GM12801 (cell line): ENCODE results near the gene RPS6KA2.

Experiments used
- CTCF ChIP-seq: IDR thresholded peaks from one replicate; pipeline ENCODE4 v1.5.1; 2011; ENCODE audit warnings: control low read depth; ENCODE audit not compliant: insufficient read length; ENCODE audit errors: extremely low read depth

The RPS6KA2 gene

DNA sequence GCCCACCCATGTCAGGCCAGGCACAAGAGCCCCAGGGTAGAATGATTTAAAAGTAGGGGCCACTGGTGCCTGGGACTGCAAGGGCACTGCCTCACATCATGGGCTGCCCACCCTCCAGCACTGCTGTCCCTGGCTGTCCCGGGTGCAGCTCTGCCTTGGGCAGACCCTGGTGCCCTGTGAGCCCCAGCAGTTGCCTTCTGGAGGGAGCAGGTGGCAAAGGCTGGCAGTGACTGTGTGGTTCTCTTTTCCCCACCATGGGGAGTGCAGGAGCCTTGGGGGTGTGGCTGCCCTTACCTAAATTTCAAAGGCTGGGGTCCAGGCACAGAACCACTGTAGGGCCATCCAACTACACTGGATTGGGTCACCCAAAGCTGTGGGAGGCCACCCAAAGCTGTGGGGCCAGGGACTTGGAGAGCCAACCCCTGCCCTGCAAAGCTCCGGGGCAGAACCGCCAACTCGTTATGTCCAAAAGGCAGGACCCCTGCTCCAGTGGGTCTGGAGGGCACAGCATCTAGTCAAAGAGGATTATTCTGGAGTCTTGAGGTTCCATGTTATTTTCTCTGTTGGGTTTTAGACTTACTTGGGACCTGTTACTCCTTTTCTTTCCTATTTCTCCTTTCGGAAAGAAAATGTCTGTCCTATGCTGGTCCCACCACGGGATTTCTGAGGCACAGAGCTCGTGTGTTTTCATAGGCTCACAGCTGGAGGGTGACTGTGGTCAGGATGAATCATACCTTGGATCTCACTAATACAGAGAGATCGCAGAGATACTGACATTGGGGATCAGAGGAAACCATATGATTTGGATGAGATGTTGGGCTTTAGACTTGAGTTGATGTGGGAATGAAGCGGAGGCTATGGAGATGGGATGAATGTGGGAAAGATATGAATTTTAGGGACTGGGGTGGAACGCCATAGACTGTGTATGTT is 105.9 kb downstream of the RPS6KA2 start:
- TF ChIP-seq CTCF = no peak

- no peak for TF ChIP-seq CTCF
These were observed 110.7 kb downstream of the RPS6KA2 start for GRCh38 chr6:166516251-166516884.

DNA sequence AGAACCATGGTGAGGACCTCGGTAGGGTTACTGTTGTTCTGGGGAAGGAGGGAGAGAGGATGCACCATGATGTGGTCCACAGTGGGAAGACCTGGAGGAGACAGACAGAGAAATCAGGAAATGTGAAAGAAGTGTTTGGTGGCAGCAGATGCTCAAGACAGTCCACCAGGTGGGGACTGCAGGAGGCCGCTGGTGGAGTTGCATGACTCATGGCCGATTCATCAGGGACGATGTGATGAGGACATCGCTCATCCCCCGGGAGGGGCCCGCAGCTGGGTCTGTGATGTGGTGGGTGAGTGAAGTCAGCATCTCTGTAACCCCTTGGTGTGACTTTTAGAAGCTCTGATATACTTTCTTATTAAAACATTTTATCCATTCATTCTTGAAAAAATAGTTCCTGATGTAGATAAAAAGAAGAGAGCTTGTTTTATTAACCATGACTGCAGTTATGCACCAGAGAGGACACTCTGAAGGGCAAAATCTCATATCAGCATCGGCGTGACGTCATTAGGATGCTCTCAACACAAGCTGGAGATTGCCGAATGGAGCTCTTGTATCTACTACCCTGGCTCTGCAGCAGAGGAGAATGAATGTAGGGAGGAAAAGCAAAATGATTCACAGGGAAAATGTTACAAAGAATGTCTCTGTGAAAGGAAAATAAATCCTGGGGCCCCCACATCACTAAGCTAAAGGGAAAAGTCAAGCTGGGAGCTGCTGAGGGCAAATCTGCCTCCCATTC is 111.8 kb downstream of the RPS6KA2 start:
- no peak for TF ChIP-seq CTCF

DNA sequence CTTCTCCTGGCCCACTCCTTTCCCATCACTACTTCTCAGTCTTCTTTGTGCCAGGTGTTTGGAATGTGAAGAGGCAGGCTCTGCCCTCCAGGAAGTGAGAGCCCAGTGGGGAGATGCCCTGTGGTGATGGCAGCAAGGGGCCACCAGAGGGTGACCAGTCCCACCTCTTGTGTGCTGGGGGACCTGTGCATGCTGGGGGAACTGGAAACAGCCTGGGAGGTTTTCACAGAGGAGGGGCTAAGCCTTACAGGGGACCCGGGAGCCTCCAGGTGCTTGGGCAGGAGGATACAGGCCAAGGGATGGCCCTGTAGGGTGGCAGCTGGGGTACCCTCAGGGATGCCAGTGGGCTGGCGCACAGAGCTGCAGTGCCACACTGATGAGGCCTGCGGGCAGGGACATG is 112.9 kb downstream of the RPS6KA2 start:
- TF ChIP-seq CTCF = no peak

DNA sequence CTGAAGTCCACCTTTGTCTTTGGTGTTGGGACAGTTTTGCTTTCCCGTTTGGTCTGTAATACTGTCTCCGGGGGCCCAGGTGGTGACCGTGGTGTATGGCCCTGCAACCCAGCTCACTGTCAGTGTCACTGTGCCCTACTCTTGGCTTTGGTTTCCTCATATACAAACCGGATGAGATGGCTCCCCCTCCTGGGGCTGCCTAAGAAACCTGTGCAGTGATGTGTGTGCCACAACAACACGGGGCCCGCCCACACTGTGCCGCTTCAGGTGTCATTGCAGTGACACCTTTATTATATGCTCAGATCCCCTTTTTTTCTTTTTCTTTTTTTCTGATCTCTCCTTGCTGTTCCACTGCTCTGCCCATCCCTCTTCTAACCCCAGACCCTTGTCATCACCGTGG is 114.5 kb downstream of the RPS6KA2 start:
- TF ChIP-seq CTCF = no peak

DNA sequence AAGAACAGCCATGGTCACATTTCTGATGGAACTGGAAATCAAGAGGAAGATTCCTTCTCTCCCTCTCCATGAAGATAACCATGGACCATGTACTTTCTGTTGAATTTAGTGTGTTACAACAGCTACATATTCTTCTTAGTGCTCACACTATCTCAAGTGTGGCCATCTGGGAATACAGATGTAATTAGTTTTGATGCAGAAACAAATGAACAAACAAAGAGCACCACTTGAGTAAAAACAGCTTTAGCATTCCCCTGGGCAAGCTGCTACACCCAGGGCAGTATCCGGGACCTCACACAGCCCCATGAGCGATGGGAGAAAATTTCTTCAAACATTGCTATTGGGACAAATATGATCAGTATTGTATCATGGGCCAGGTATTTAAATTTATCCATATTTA is 115.7 kb downstream of the RPS6KA2 start:
- TF ChIP-seq CTCF = no peak

DNA sequence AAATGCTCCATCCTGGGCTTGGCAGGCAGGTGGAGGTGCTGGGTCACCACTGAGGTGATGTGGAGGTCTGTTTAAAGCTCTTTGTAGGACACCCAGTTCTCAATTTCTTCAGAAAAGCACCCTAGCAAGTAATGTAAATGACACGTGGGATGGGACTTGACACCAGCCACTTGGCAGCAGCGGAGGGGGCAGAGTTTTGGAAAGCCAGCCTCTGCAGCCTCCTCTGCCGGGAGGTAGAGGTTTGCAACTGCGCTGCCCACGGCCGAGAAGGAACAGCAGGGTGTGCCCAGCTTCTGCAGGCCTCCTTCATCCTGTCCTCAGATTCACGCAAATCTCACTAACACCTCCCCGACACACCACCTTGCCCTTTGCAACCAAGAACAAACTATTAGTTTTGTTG is 117.9 kb downstream of the RPS6KA2 start:
- TF ChIP-seq CTCF = no peak
